HEK293 (cell line): ENCODE measurements around the gene LNPEP.

Experiments
- CTCF ChIA-PET: fragments of 350-600 bp; formaldehyde crosslinking; extraction: SDS; loops from one replicate; lab custom pipeline; 2021; ENCODE audit warnings: antibody characterized with exemption; lab: Yijun Ruan, JAX
- POLR2A ChIA-PET: fragments of 300-600 bp; formaldehyde crosslinking; extraction: SDS; loops from one replicate; lab custom pipeline; 2020; ENCODE audit warnings: antibody characterized with exemption, inconsistent platforms; lab: Yijun Ruan, JAX
- H3K27ac ChIP-seq: fragments of 200-500 bp; sonication (Bioruptor generic); 2 replicates; pipeline ENCODE4 v1.5.1; 2014; ENCODE audit warnings: low read depth, low read length, control low read depth, inconsistent platforms; ENCODE audit errors: extremely low read depth
- H3K36me3 ChIP-seq, 2 experiments: fragments of 200-500 bp in 1 of 2; sonication (Bioruptor generic) in 1 of 2; 1 replicate in 1 of 2; 2 replicates in 1 of 2; pipeline ENCODE4 v1.5.1; 2014 to 2017; ENCODE audit warnings: inconsistent platforms in 2 of 2, low read length in 2 of 2; ENCODE audit not compliant: control insufficient read depth in 2 of 2, insufficient read depth in 1 of 2
- H3K4me1 ChIP-seq: fragments of 200-500 bp; sonication (Bioruptor generic); 2 replicates; pipeline ENCODE4 v1.5.1; 2014; ENCODE audit warnings: mild to moderate bottlenecking, low read length, inconsistent platforms; ENCODE audit not compliant: control insufficient read depth, insufficient read depth
- H3K4me3 ChIP-seq: 2 replicates; pipeline ENCODE4 v1.5.1; 2011; ENCODE audit warnings: low read depth, mild to moderate bottlenecking, control low read depth, low read length, moderate library complexity
- H3K9me3 ChIP-seq: fragments of 200-500 bp; sonication (Bioruptor generic); 2 replicates; pipeline ENCODE4 v1.5.1; 2014; ENCODE audit warnings: low read depth, low read length, inconsistent platforms; ENCODE audit not compliant: control insufficient read depth, insufficient read depth
- KLF8 ChIP-seq: fragments of 450-650 bp; formaldehyde crosslinking; IDR thresholded peaks from 2 replicates; pipeline ENCODE4 v1.5.1; 2016; ENCODE audit warnings: missing biosample characterization, missing genetic modification characterization
- SCRT1 ChIP-seq: fragments of 450-650 bp; formaldehyde crosslinking; IDR thresholded peaks from 2 replicates; pipeline ENCODE4 v1.5.1; 2016; ENCODE audit warnings: missing biosample characterization, missing genetic modification characterization, borderline replicate concordance
- ZBTB21 ChIP-seq: fragments of 450-650 bp; formaldehyde crosslinking; IDR thresholded peaks from 2 replicates; pipeline ENCODE4 v1.5.1; 2017; ENCODE audit warnings: missing biosample characterization, missing genetic modification characterization
- ZEB2 ChIP-seq: fragments of 450-650 bp; formaldehyde crosslinking; IDR thresholded peaks from 2 replicates; pipeline ENCODE4 v1.5.1; 2016; ENCODE audit warnings: missing biosample characterization, missing genetic modification characterization
- ZNF132 ChIP-seq: fragments of 450-650 bp; formaldehyde crosslinking; IDR thresholded peaks from 2 replicates; pipeline ENCODE4 v1.5.1; 2017; ENCODE audit warnings: missing biosample characterization, missing genetic modification characterization, borderline replicate concordance
- ZNF133 ChIP-seq: fragments of 450-650 bp; formaldehyde crosslinking; IDR thresholded peaks from 2 replicates; pipeline ENCODE4 v1.5.1; 2016; ENCODE audit warnings: missing biosample characterization, missing genetic modification characterization
- ZNF148 ChIP-seq: fragments of 450-650 bp; formaldehyde crosslinking; IDR thresholded peaks from 2 replicates; pipeline ENCODE4 v1.5.0; 2017; ENCODE audit warnings: missing biosample characterization, missing genetic modification characterization, borderline replicate concordance
- ZNF157 ChIP-seq: fragments of 450-650 bp; formaldehyde crosslinking; IDR thresholded peaks from 2 replicates; pipeline ENCODE4 v1.5.1; 2016; ENCODE audit warnings: missing biosample characterization, missing genetic modification characterization
- ZNF2 ChIP-seq: fragments of 450-650 bp; formaldehyde crosslinking; IDR thresholded peaks from 2 replicates; pipeline ENCODE4 v1.5.1; 2016; ENCODE audit warnings: missing biosample characterization, missing genetic modification characterization
- ZNF202 ChIP-seq: fragments of 450-650 bp; formaldehyde crosslinking; IDR thresholded peaks from 2 replicates; pipeline ENCODE4 v1.5.1; 2016; ENCODE audit warnings: missing biosample characterization, missing genetic modification characterization, borderline replicate concordance
- ZNF214 ChIP-seq: fragments of 450-650 bp; formaldehyde crosslinking; IDR thresholded peaks from 2 replicates; pipeline ENCODE4 v1.5.1; 2017; ENCODE audit warnings: missing biosample characterization, mild to moderate bottlenecking, missing genetic modification characterization, borderline replicate concordance
- ZNF311 ChIP-seq: fragments of 450-650 bp; formaldehyde crosslinking; IDR thresholded peaks from 2 replicates; pipeline ENCODE4 v1.5.1; 2017; ENCODE audit warnings: missing biosample characterization, missing genetic modification characterization, borderline replicate concordance
- ZNF324 ChIP-seq: fragments of 450-650 bp; formaldehyde crosslinking; IDR thresholded peaks from 2 replicates; pipeline ENCODE4 v1.5.1; 2016; ENCODE audit warnings: missing biosample characterization, missing genetic modification characterization
- ZNF423 ChIP-seq: fragments of 450-650 bp; formaldehyde crosslinking; IDR thresholded peaks from 2 replicates; pipeline ENCODE4 v1.5.1; 2016; ENCODE audit warnings: missing biosample characterization, missing genetic modification characterization
- ZNF426 ChIP-seq: fragments of 450-650 bp; formaldehyde crosslinking; IDR thresholded peaks from 2 replicates; pipeline ENCODE4 v1.5.1; 2017; ENCODE audit warnings: missing biosample characterization, missing genetic modification characterization, mild to moderate bottlenecking, inconsistent platforms, moderate library complexity
- ZNF449 ChIP-seq: fragments of 450-650 bp; formaldehyde crosslinking; IDR thresholded peaks from 2 replicates; pipeline ENCODE4 v1.5.1; 2017; ENCODE audit warnings: missing biosample characterization, mild to moderate bottlenecking, missing genetic modification characterization, moderate library complexity
- ZNF513 ChIP-seq: fragments of 450-650 bp; IDR thresholded peaks from 2 replicates; pipeline ENCODE4 v1.5.1; 2018; ENCODE audit warnings: missing biosample characterization, missing genetic modification characterization
- ZNF530 ChIP-seq: fragments of 450-650 bp; formaldehyde crosslinking; IDR thresholded peaks from 2 replicates; pipeline ENCODE4 v1.5.1; 2016; ENCODE audit warnings: low read depth, missing biosample characterization, missing genetic modification characterization
- ZNF561 ChIP-seq: fragments of 450-650 bp; IDR thresholded peaks from 2 replicates; pipeline ENCODE4 v1.5.1; 2018; ENCODE audit warnings: missing biosample characterization, missing genetic modification characterization, borderline replicate concordance
- ZNF585B ChIP-seq: fragments of 450-650 bp; formaldehyde crosslinking; IDR thresholded peaks from 2 replicates; pipeline ENCODE4 v1.5.1; 2016; ENCODE audit warnings: missing biosample characterization, missing genetic modification characterization
- ZNF76 ChIP-seq: fragments of 450-650 bp; formaldehyde crosslinking; IDR thresholded peaks from 2 replicates; pipeline ENCODE4; 2016; ENCODE audit warnings: low read depth, missing biosample characterization, missing genetic modification characterization, borderline replicate concordance
- ZNF830 ChIP-seq: fragments of 450-650 bp; IDR thresholded peaks from 2 replicates; pipeline ENCODE4 v1.5.0; 2018; ENCODE audit warnings: missing biosample characterization, missing genetic modification characterization, low read depth, mild to moderate bottlenecking, moderate library complexity

The LNPEP gene

GRCh38 chr5:97056263-97056662 is 120.4 kb downstream of the LNPEP start:
- Histone ChIP-seq H3K27ac (no peak overlapping the region), H3K36me3 (no peaks in the 10 kb centered on the region), H3K4me1 (no peaks in the 10 kb centered on the region), H3K4me3 (no peak overlapping the region), H3K9me3 (no peaks in the 10 kb centered on the region)
- ChIA-PET POLR2A (no interaction called here), CTCF (interaction anchor here (0.6 kb wide), 1 partner anchor 61 kb away, joined by 4 read pairs; no protein-coding TSS in a partner anchor)
- TF ChIP-seq ZNF513 (tag by site-specific recombination) (peak; percentile 92), ZNF324 (tag by site-specific recombination) (no peak)

GRCh38 chr5:97062046-97062445 is 126.2 kb downstream of the LNPEP start:
- Histone ChIP-seq H3K4me3 (no peak overlapping the region), H3K27ac (no peak overlapping the region), H3K4me1 (no peaks in the 10 kb centered on the region), H3K9me3 (no peaks in the 10 kb centered on the region), H3K36me3 (no peaks in the 10 kb centered on the region)
- ChIA-PET CTCF (interaction anchor here (1.4 kb wide), 1 partner anchor 17 kb away, joined by 4 read pairs; no protein-coding TSS in a partner anchor), POLR2A (no interaction called here)
- TF ChIP-seq ZNF311 (tag by site-specific recombination) (no peak), ZNF133 (tag by site-specific recombination) (no peak), ZNF585B (tag by site-specific recombination) (no peak), ZNF449 (tag by site-specific recombination) (no peak), ZNF157 (tag by site-specific recombination) (no peak), ZNF426 (no peak)

- Histone ChIP-seq H3K36me3 (no peaks in the 10 kb centered on the region), H3K9me3 (no peaks in the 10 kb centered on the region), H3K27ac (no peak overlapping the region), H3K4me3 (no peak overlapping the region), H3K4me1 (no peaks in the 10 kb centered on the region)
- POLR2A ChIA-PET: no interaction called here
- CTCF ChIA-PET: interaction anchor here (1.2 kb wide), 1 partner anchor 9 kb away, joined by 4 read pairs; no protein-coding TSS in a partner anchor
- no peak for TF ChIP-seq ZNF132 (tag by site-specific recombination)
- no peak for TF ChIP-seq ZNF449 (tag by site-specific recombination)
- TF ChIP-seq ZNF561 (tag by site-specific recombination): no peak
- no peak for TF ChIP-seq SCRT1
- TF ChIP-seq ZEB2: no peak
- TF ChIP-seq ZNF2 (tag by site-specific recombination): no peak
- no peak for TF ChIP-seq ZNF830
- TF ChIP-seq ZNF133 (tag by site-specific recombination): no peak
These were observed 127.4 kb downstream of the LNPEP start for GRCh38 chr5:97063251-97063650.

- no peaks in the 10 kb centered on the region for H3K4me1 ChIP-seq
- no peak overlapping the region for H3K4me3 ChIP-seq
- POLR2A ChIA-PET: no interaction called here
- H3K27ac ChIP-seq: no peak overlapping the region
- CTCF ChIA-PET: interaction anchor here (0.7 kb wide), 2 partner anchors 18 to 25 kb away, joined by 3 read pairs; no protein-coding TSS in a partner anchor
- H3K36me3 ChIP-seq: no peaks in the 10 kb centered on the region
- H3K9me3 ChIP-seq: no peaks in the 10 kb centered on the region
- TF ChIP-seq ZNF202 (tag by site-specific recombination) (no peak), ZNF423 (tag by site-specific recombination) (no peak), ZNF214 (tag by site-specific recombination) (no peak), ZNF76 (no peak), ZNF530 (tag by site-specific recombination) (no peak), ZBTB21 (no peak), KLF8 (tag by site-specific recombination) (no peak), ZNF148 (tag by site-specific recombination) (no peak)
These were observed 129.6 kb downstream of the LNPEP start for GRCh38 chr5:97065475-97065874.
